IMR-90 (cell line): ENCODE data around the gene TMEM37. TPM values are rescaled to one million over a fixed set of nuclear protein-coding genes. Genes with fewer than 3 reads are reported as not detected.

ENCODE experiments used
- ATAC-seq: fragments of 200-7000 bp; cut with Tn5 transposase; 2 replicates; pipeline ENCODE4 v1.9.1; 2020; ENCODE audit warnings: low read depth, mild to moderate bottlenecking, moderate library complexity
- BruUV-seq: library from RNA; stranded (reverse); fragments of 400-500 nt; replicated peaks from 2 replicates; lab custom pipeline; 2021; lab: Mats Ljungman, UMichigan
- CTCF ChIA-PET: fragments of 300-600 bp; formaldehyde crosslinking; extraction: SDS; loops from one replicate; lab custom pipeline; 2021; ENCODE audit warnings: antibody characterized with exemption; lab: Yijun Ruan, JAX
- POLR2A ChIA-PET: fragments of 300-600 bp; sonication (Branson Sonifier 250); formaldehyde crosslinking; loops from one replicate; lab custom pipeline; 2022; ENCODE audit warnings: antibody characterized with exemption; ENCODE audit not compliant: unreplicated experiment; lab: Charles Lee
- DNase-seq: peaks from one replicate; pipeline ENCODE4 v3.0.0; 2013
- H2AFZ ChIP-seq: replicated peaks from 2 replicates; pipeline ENCODE3; 2013; ENCODE audit warnings: low read length, mild to moderate bottlenecking; ENCODE audit not compliant: poor library complexity
- H2AK5ac ChIP-seq: 2 replicates; pipeline ENCODE4 v1.6.1; 2013; ENCODE audit warnings: low read depth, low read length, inconsistent platforms
- H2AK9ac ChIP-seq: replicated peaks from 2 replicates; pipeline ENCODE3; 2013; ENCODE audit warnings: mild to moderate bottlenecking, low read depth, low read length, moderate library complexity; ENCODE audit not compliant: poor library complexity
- H2BK120ac ChIP-seq: 2 replicates; pipeline ENCODE4 v1.6.1; 2013; ENCODE audit warnings: low read depth, low read length, inconsistent platforms
- H2BK15ac ChIP-seq: 3 replicates; pipeline ENCODE4 v1.6.1; 2013; ENCODE audit warnings: low read depth, low read length, inconsistent platforms
- H2BK20ac ChIP-seq: 2 replicates; pipeline ENCODE4 v1.6.1; 2013; ENCODE audit warnings: low read depth, mild to moderate bottlenecking, inconsistent platforms, low read length, moderate library complexity
- H2BK5ac ChIP-seq: 2 replicates; pipeline ENCODE4 v1.6.1; 2013; ENCODE audit warnings: mild to moderate bottlenecking, low read depth, low read length, inconsistent platforms; ENCODE audit not compliant: poor library complexity, severe bottlenecking
- H3K14ac ChIP-seq: replicated peaks from 2 replicates; pipeline ENCODE4 v1.6.1; 2013; ENCODE audit warnings: low read depth, low read length, inconsistent platforms
- H3K18ac ChIP-seq: 2 replicates; pipeline ENCODE4 v1.6.1; 2013; ENCODE audit warnings: low read depth, low read length, control low read depth
- H3K23ac ChIP-seq: 2 replicates; pipeline ENCODE4 v1.6.1; 2013; ENCODE audit warnings: low read depth, low read length, inconsistent platforms
- H3K27ac ChIP-seq: 2 replicates; pipeline ENCODE4 v1.5.1; 2013; ENCODE audit warnings: mild to moderate bottlenecking, control low read depth, low read length; ENCODE audit not compliant: insufficient read depth
- H3K27me3 ChIP-seq: 2 replicates; pipeline ENCODE4 v1.6.1; 2013; ENCODE audit warnings: low read length; ENCODE audit not compliant: control insufficient read depth, insufficient read depth
- H3K36me3 ChIP-seq: 2 replicates; pipeline ENCODE4 v1.6.1; 2013; ENCODE audit warnings: low read length, mixed read lengths; ENCODE audit not compliant: control insufficient read depth, insufficient read depth
- H3K4ac ChIP-seq: 2 replicates; pipeline ENCODE4 v1.6.1; 2013; ENCODE audit warnings: low read depth, low read length, inconsistent platforms
- H3K4me1 ChIP-seq: 2 replicates; pipeline ENCODE4 v1.6.1; 2013; ENCODE audit warnings: low read length, mixed read lengths; ENCODE audit not compliant: control insufficient read depth, insufficient read depth
- H3K4me2 ChIP-seq: 2 replicates; pipeline ENCODE4 v1.6.1; 2013; ENCODE audit warnings: low read depth, mild to moderate bottlenecking, control low read depth, low read length, moderate library complexity
- H3K4me3 ChIP-seq: 2 replicates; pipeline ENCODE4 v1.5.1; 2013; ENCODE audit warnings: low read depth, mild to moderate bottlenecking, control low read depth, low read length, moderate library complexity; ENCODE audit not compliant: insufficient read depth
- H3K56ac ChIP-seq: 2 replicates; pipeline ENCODE4 v1.6.1; 2013; ENCODE audit warnings: low read length, inconsistent platforms; ENCODE audit not compliant: insufficient read depth; ENCODE audit errors: extremely low read depth
- H3K79me1 ChIP-seq, 2 experiments: 2 replicates each; pipeline ENCODE4 v1.6.1; 2013; ENCODE audit warnings: low read length in 2 of 2, inconsistent platforms in 1 of 2, low read depth in 1 of 2
- H3K9ac ChIP-seq: 2 replicates; pipeline ENCODE4 v1.6.1; 2013; ENCODE audit warnings: low read depth, low read length, control low read depth
- H3K9me1 ChIP-seq: 2 replicates; pipeline ENCODE4 v1.6.1; 2013; ENCODE audit warnings: low read length, inconsistent platforms; ENCODE audit not compliant: insufficient read depth
- H3K9me3 ChIP-seq: 2 replicates; pipeline ENCODE4 v1.6.1; 2013; ENCODE audit warnings: low read length; ENCODE audit not compliant: control insufficient read depth, insufficient read depth
- H4K20me1 ChIP-seq: 2 replicates; pipeline ENCODE4 v1.6.1; 2013; ENCODE audit warnings: low read length, inconsistent platforms; ENCODE audit not compliant: insufficient read depth
- H4K5ac ChIP-seq: 2 replicates; pipeline ENCODE4 v1.6.1; 2013; ENCODE audit warnings: mild to moderate bottlenecking, low read depth, low read length, control low read depth
- H4K8ac ChIP-seq, 2 experiments: 2 replicates each; pipeline ENCODE4 v1.6.1; 2013; ENCODE audit warnings: low read depth in 2 of 2, low read length in 2 of 2, control low read depth in 1 of 2, inconsistent platforms in 1 of 2
- H4K91ac ChIP-seq: 2 replicates; pipeline ENCODE4 v1.6.1; 2013; ENCODE audit warnings: low read depth, low read length, inconsistent platforms; ENCODE audit not compliant: insufficient read depth
- ELK1 ChIP-seq: fragments of 150-350 bp; IDR thresholded peaks from 2 replicates; pipeline ENCODE4 v1.6.1; 2016; ENCODE audit warnings: low read depth, mild to moderate bottlenecking, low read length, moderate library complexity, borderline replicate concordance
- MAFK ChIP-seq: IDR thresholded peaks from 2 replicates; pipeline ENCODE4 v1.6.1; 2012; ENCODE audit warnings: low read depth, low read length, improper control_type of control experiment
- MAZ ChIP-seq: IDR thresholded peaks from 2 replicates; pipeline ENCODE4 v1.6.1; 2012; ENCODE audit warnings: low read depth, mild to moderate bottlenecking, low read length, improper control_type of control experiment, moderate library complexity, borderline replicate concordance
- MXI1 ChIP-seq: IDR thresholded peaks from 2 replicates; pipeline ENCODE4 v1.6.1; 2012; ENCODE audit warnings: low read depth, mild to moderate bottlenecking, low read length, moderate library complexity, borderline replicate concordance
- POLR2A ChIP-seq: IDR thresholded peaks from 2 replicates; pipeline ENCODE4 v1.6.1; 2012; ENCODE audit warnings: mild to moderate bottlenecking, low read depth, low read length
- SMC3 ChIP-seq: fragments of 150-350 bp; IDR thresholded peaks from 2 replicates; pipeline ENCODE4 v1.6.1; 2016; ENCODE audit warnings: low read depth, mild to moderate bottlenecking, antibody characterized with exemption, low read length, moderate library complexity
- WGBS, 2 experiments: methylation state at CpG; one replicate each; pipeline versions ENCODE4 v1.1.5 to v1.1.7; 2013; ENCODE audit warnings: missing lambda C conversion rate in 2 of 2; ENCODE audit not compliant: insufficient read length in 1 of 2; ENCODE audit errors: extremely low coverage in 2 of 2; 5-methylcytosine and 5-hydroxymethylcytosine counted together
- dilution Hi-C: fragments of 300-500 bp; cut with HindIII; formaldehyde crosslinking; loops from one replicate; pipeline ENCODE4 v1.14.3; 2018; ENCODE audit warnings: low sequenced_read_pairs; ENCODE audit not compliant: unreplicated experiment
- in situ Hi-C: fragments of 300-500 bp; cut with MboI; formaldehyde crosslinking; loops from 3 replicates; pipeline ENCODE4 v1.14.3; 2019; ENCODE audit warnings: low sequenced_read_pairs, inconsistent platforms, mixed read lengths
- intact Hi-C: fragments of 100-400 bp; cut with micrococcal nuclease; formaldehyde crosslinking; loops from 2 replicates; pipeline ENCODE4 v1.10.0; 2022
- polyA plus RNA-seq, 3 experiments: library from polyadenylated mRNA; depleted of rRNA; stranded (reverse); fragments of >200 nt; gene quantifications; 2 replicates each; pipeline ENCODE4 v1.2.3, GENCODE V29; 2012; ENCODE audit warnings: low replicate concordance in 1 of 3
- total RNA-seq: library from RNA; depleted of rRNA; stranded (reverse); fragments of >200 nt; gene quantifications from 2 replicates; pipeline ENCODE4 v1.2.3, GENCODE V29; 2012

Gene TMEM37
- total and polyA plus RNA-seq, 2 of the 4 experiments (the other 2 are of a cell fraction): under 0.01 to 0.39 TPM

- no peak for DNase-seq
- ATAC-seq: no peak
- Histone ChIP-seq H3K27me3 (peaks cover 7% of the 10 kb centered on the region), H3K27ac (no peak overlapping the region), H4K91ac (no peak overlapping the region), H3K9me1 (no peaks in the 10 kb centered on the region), H3K23ac (no peak overlapping the region), H3K9ac (no peak overlapping the region), H3K36me3 (no peaks in the 10 kb centered on the region), H2BK120ac (no peak overlapping the region), H3K4me1 (no peaks in the 10 kb centered on the region), H2AK5ac (no peak overlapping the region), H4K8ac (no peak overlapping the region), H3K79me1 (no peaks in the 10 kb centered on the region), H3K4me3 (no peak overlapping the region), H3K18ac (no peak overlapping the region), H4K5ac (no peak overlapping the region), H3K4me2 (no peak overlapping the region), H3K4ac (no peak overlapping the region), H2BK5ac (no peak overlapping the region), H2AFZ (no peak overlapping the region), H3K14ac (no peak overlapping the region), H2BK20ac (no peak overlapping the region), H3K9me3 (no peaks in the 10 kb centered on the region), H2AK9ac (no peak overlapping the region), H4K20me1 (no peaks in the 10 kb centered on the region), H2BK15ac (no peak overlapping the region), H3K56ac (no peak overlapping the region)
- WGBS, 2 experiments: 20% methylated on average over 2 of the region's 2 CpGs; no CpG with 5 or more reads in 1 of the 2 experiments
- ChIA-PET CTCF (no interaction called here), POLR2A (no interaction called here)
- intact Hi-C loops: no loop called here
- no TSS peak for BruUV-seq
- in situ Hi-C loops: no loop called here
- TF ChIP-seq SMC3: no peak
- no peak for TF ChIP-seq MXI1
- no peak for TF ChIP-seq ELK1
- TF ChIP-seq MAFK: no peak
- no peak for TF ChIP-seq MAZ
- TF ChIP-seq POLR2A: no peak
- dilution Hi-C loops: no loop called here
These were observed 28.4 kb downstream of the TMEM37 start for GRCh38 chr2:119460076-119460475.
